ENCODE measurements around the gene NEDD9.

NEDD9 gene

GRCh38 chr6:11218538-11219399, 13.7 kb downstream of the NEDD9 start:
- DNase-seq (ENCODE audit: low read depth in 2 of 2): no peak

DNA sequence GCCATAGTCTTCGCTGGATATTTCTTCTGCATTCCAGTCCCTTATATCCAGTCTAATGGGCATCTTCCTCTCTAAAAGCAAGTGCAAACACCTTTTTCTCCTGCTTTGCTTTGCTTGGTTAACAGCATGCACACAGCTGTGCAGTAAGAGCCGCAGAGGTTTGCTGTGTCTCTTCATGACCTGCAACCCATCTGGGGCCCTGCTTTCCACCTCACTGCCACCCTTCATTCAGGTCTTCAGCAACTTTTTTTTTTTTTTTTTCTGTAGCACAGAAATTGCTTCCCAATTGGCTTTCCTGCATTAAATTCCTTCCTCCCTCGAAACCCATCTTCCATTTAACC, 14.4 kb downstream of the NEDD9 start:
- DNase-seq (ENCODE audit: low read depth in 2 of 2): no peak

DNA sequence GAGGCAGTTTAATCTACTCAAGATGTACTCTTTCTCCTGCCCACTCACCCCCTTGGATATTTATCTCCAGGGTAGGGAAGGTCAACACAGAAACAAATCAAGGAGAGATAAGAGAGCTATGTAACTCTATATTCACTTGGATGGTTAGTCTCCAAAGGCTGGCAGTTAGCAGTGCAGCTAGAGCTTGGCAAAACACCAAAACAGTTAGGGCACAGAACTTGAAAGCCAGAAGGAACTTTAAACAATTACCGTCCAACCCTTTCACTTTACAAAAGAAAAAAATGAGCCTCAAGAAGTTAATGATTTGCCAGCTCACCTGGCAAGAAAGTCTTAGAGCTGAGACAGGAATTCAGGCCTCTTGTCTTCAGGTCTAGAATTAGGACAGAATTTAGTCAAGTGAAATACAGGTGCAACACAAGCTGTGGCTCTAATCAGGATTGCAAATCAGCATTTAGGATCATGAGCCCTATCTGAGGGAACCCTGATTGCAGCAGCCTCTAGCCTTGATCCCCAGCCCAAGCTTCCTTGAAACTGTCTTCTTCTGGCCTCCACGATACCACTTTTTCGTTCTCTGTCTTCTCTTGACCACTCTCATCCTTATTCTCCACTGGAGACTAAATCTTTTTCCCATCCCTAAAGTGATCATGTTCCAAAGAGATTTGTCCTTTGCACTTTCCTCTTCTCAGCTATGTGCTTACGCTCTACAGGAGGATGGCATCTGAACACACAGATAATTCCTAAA, 14.9 kb downstream of the NEDD9 start:
- no peak for DNase-seq (ENCODE audit: low read depth in 2 of 2)

DNA sequence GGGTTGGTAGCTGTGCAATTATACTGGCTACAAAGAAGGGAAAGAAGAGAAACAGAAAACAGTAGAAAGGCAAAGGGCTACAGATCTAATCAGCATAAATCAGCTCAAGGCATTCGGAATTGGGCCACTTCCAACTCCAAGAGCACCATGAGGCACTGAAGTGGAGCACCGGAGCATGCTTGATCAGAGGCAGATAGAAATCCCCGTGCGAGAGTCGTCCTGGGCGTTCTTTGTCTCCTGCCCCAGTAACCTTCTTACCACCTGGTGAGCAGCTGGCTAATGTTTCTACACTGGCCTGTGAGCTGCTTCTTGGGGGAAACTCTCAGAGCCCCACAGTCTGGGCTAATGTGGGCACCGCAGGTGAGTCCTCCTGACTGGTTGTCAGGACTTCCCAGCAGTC, 16.7 kb downstream of the NEDD9 start:
- DNase-seq (ENCODE audit: low read depth in 2 of 2): no peak

DNA sequence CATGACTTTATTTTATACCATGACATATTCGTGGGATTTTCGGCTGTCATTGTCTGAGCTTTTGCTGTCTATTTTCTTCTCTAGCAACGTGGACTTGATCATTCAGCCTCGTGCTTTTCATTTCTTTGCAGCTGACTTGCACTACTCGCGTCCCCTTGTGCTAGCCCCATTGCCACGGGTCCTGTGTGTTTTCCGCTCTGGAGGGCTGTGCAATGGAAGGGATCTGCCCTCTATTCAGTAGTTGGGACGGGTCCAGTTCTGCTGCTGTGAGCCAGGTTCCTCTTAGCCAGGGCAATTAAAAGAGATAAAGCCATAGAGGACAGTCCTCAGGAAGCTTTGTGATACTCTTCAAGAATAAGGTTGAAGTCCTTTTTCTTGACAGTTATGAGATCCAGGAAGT, 17.6 kb downstream of the NEDD9 start:
- no peak for DNase-seq (ENCODE audit: low read depth in 2 of 2)

DNA sequence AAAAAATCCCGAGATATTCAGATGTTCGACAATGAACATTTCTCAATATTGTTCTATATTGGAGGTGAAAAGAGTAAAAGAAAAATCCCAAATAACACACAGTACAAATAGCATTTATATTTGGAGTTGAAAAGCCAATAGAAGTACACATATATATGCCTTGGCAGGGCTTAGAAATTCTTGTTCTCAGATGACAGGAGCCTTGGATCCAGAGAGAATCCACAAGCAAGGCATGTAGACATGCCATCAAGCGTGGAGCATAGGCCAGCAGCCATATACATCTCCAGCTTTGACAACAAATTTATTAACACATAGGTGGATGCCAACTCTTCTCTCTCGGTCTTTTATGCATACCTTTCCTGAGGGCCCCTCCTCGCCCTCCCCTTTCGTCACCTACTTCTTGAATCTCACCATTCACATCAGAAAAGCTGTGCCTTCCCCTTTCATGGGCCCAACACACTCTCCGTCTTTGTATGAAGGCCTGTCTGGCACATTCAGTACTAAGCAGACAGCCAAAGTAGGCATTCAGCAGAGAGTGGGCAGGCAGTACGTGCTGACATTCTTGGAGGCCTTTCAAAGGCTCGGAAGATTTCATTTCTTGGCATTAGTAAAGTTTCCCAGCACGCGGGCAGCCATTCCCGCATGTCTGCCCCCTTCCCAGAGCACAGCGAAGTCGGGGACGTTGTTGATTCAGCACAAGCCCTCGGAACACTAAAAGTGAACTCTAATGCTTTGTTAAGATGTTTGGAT, 18.2 kb downstream of the NEDD9 start:
- no peak for DNase-seq (ENCODE audit: low read depth in 2 of 2)

GRCh38 chr6:11213422-11214021, 18.9 kb downstream of the NEDD9 start:
- no peak for DNase-seq (ENCODE audit: low read depth in 2 of 2)

GRCh38 chr6:11212664-11213063, 19.8 kb downstream of the NEDD9 start:
- DNase-seq (ENCODE audit: low read depth in 2 of 2): no peak

DNA sequence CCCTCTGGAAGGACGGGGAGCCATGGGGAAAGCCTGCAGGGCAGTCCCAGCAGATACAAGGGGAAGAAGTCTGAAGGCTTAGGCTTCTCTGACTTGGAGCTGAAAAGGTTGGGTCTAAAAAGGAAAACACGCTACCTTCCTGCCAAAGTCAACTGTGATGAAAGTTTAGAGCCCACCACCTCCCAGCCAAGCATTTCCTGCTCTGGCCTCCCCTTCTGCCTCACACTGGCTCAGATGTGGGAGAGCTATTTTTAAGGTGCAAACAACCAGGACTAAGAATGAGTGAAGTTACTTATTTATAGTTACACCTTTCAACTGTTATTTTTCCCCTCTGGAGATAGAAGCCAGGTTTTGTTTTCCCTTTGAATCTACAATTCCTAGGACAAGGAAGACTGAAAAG, 21.2 kb downstream of the NEDD9 start:
- no peak for DNase-seq (ENCODE audit: low read depth in 2 of 2)

GRCh38 chr6:11210386-11211138, 21.9 kb downstream of the NEDD9 start:
- DNase-seq (ENCODE audit: low read depth in 2 of 2): no peak

GRCh38 chr6:11209906-11210305, 22.6 kb downstream of the NEDD9 start:
- DNase-seq (ENCODE audit: low read depth in 2 of 2): no peak

GRCh38 chr6:11209369-11209768, 23.1 kb downstream of the NEDD9 start:
- no peak for DNase-seq (ENCODE audit: low read depth in 2 of 2)

GRCh38 chr6:11208854-11209253, 23.6 kb downstream of the NEDD9 start:
- no peak for DNase-seq (ENCODE audit: low read depth in 2 of 2)

- DNase-seq (ENCODE audit: low read depth in 2 of 2): no peak
Observed at GRCh38 chr6:11208267-11208666, 24.2 kb downstream of the NEDD9 start.

DNA sequence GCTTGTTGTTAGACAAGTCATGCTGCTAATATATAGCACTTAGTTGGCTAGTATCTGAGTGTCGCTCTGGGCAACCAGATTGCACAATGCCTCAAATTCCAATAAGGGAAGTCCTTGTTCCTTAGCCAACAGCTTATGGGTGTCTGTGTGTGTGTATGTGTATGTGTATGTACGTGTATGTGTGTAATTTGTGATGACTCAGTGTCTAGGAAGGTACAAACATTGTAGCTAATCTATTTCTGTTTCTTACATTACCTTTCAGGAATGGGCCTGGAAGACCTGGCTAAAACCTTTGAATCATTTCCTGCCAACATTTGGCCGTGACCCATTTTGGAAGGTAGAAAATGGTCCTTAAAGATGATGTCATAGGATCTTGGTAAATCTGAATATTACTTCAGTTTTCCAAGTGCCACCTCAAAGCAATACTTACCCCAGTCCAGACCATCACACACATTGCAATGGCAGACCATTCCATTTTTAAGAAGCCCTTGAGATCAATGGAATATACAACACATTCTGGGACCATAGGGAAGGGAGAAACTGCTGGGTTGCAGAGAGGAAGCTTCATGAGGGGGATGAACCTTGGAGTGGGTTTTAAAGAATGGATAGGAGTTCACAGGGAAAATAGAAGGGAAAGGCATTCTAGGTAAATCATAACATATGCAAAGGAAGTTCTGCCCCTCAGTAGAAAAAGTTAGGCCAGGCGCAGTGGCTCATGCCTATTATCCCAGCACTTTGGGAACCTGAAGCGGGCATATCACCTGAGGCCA, 25.1 kb downstream of the NEDD9 start:
- peak; percentile 97 to 98 for DNase-seq (ENCODE audit: low read depth in 2 of 2)

- no peak for DNase-seq (ENCODE audit: low read depth in 2 of 2)
Observed at GRCh38 chr6:11206576-11206975, 25.9 kb downstream of the NEDD9 start.

GRCh38 chr6:11204794-11205366, 27.6 kb downstream of the NEDD9 start:
- DNase-seq (ENCODE audit: low read depth in 2 of 2): no peak

DNA sequence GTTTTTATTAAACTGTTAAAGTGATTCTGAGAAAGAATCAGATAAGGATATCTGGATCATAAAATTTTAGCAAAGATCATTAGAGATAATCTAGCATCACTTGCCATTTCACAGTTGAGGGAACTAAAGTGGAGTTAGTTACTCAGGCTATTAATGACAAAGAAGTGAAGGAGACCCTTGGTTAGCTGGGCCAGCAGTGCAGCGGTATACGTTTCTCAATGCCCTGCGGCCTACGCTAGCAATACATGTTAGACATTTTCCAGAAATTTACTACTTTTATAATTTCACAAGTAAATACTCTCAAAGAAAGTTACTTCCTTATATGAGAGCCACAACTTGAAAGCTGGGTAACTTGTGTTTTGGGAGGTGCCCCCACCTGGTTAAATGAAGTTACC, 28.5 kb downstream of the NEDD9 start:
- no peak for DNase-seq (ENCODE audit: low read depth in 2 of 2)

GRCh38 chr6:11203306-11204004, 29.0 kb downstream of the NEDD9 start:
- no peak for DNase-seq (ENCODE audit: low read depth in 2 of 2)

Measured in fibroblast of skin of left quadriceps (primary cell).